Inflammatory macrophage (primary cell): ENCODE results near the gene CRYBB3.
"Not testable (repeated sequence)": the region's sequence is repeated elsewhere in the genome, so short reads cannot be mapped to it uniquely, and the experiment has no call there.

ENCODE experiments used
- DNase-seq, 2 donors: peaks; one replicate each; pipeline ENCODE4 v3.0.0-alpha.2; 2020 to 2022

The CRYBB3 gene

DNA sequence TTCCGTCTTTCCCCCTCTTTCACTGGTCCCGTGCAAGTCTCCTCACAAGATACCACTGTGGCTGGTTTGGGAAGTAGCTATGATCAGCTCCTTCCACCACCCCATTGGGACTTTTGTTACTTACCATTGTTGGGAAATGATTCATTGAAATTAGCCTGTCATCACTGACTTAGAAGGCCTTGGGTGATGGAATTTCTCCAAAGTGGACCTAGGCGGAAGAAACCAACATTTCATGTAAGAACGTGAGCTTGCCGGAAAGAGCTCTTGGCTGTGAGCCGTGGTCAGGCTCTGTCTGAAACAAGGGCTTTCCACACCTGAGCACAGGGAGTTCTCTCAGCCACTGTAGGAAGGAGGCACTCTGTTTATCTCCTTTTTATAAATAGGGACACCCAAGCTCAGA lies 23.5 kb upstream of the CRYBB3 start:
- DNase-seq = no peak

DNA sequence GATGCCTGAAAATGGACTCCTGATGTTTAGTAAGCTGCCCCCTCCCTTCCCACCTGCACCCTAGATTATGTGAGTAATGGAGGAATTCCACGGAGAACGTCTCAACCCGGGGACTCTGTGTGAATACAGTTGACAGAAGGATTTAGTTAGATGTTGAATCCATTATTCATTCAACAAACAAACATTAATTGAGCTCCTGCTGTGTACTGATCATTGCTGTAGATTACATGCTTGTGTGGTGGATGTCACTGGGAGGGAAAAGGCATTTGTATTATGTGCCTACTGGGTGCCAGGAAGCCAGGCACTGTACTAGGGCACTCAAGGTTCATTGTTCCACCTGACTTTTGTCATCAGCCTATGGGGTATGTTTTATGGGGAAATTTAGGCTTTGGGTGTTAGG lies 22.9 kb upstream of the CRYBB3 start:
- no peak for DNase-seq

DNA sequence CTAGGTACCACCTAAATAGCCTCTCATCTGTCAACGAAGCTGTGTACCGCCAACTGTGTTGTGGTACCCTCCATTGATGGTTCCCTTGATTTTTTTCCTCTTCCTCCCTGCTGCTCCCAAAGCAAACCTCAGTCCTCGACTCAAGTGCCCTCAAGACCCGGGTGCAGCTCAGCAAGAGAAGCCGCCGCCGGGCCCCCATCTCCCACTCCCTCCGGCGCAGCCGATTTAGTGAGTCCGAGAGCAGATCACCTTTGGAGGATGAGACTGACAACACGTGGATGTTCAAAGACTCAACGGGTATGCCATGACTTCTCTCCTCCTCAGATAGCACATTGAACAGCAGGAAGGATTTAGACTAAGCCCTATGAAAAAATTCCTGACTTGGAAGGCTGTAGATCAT lies 22.4 kb upstream of the CRYBB3 start:
- DNase-seq = no peak

DNA sequence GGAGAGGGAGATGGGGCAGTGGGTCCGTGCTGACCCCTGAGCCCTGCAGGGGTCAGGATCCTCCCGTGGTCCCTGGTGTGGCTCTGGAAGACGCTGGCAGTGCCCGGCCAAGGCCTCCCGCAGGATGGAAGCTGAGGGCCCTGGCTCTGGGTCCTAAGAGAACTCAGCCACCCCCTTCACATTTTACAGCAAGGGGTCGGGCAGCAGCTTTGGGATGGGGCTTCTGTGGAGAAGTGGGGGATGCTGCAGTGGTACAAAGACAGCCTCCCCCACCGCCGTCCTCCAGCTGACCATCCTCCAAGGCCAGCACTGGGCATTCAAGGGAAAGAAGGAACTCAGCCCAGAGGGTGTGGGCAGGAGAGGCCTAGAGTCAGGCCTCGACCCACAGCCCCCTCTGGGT lies 21.8 kb upstream of the CRYBB3 start:
- DNase-seq = peak in 1 of 2 donors; percentile 4

DNA sequence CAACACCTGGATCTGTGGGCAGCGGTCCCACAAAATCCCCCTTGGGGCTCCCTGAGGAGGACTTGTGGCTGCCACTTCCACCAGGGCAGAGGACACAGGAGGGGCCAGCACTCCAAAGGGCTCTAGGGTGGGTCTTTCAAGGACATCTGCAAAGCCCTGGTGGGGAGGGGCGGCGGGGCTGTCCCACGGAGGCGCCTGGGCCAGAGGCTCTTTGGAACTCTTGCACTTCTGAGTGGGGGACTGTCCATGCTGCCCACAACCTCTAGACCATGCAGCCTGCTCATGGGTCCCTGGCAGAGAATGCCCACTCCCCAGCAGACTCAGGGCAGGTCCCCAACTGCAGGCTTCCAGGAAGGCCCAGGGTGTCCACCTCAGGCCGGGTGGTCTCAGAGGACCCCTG lies 21.3 kb upstream of the CRYBB3 start:
- not testable (repeated sequence) for DNase-seq

DNA sequence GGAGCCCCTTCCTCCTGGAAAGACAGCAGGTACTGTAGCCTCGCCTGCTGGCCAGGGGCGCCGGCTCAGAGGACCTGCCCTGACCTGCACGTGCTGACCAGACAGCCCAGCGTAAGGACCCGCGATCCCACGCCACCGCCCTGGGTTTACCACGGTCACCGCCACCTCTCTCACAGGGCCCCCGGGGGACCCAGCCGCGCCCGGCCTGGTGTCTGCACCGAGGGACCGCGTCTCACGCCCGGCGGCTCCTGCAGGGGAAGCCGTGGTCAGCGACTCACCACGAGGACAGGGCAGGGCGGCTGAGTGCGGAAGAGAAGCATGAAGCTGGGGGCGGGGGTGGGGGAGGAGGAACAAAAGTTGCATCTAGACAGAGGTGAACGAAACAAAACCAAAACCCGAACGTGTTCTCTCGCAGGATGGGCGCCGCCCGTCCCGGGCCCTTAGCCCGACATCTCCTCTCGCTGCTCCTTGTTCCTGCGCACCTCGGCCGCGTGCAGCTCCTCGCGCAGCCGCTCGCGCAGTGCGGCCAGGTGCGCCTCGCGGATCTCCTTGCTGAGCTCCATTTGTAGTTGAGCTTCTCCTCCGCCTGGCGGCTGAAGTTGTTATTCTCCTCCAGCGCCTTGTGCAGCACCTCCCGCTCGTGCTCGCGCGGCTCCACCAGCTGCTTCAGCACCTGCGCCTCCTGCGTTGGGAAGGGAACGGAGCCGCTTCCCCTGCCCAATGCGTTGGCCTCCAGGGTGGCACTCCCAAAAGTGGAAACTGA lies 20.6 kb upstream of the CRYBB3 start:
- DNase-seq = not testable (repeated sequence)

DNA sequence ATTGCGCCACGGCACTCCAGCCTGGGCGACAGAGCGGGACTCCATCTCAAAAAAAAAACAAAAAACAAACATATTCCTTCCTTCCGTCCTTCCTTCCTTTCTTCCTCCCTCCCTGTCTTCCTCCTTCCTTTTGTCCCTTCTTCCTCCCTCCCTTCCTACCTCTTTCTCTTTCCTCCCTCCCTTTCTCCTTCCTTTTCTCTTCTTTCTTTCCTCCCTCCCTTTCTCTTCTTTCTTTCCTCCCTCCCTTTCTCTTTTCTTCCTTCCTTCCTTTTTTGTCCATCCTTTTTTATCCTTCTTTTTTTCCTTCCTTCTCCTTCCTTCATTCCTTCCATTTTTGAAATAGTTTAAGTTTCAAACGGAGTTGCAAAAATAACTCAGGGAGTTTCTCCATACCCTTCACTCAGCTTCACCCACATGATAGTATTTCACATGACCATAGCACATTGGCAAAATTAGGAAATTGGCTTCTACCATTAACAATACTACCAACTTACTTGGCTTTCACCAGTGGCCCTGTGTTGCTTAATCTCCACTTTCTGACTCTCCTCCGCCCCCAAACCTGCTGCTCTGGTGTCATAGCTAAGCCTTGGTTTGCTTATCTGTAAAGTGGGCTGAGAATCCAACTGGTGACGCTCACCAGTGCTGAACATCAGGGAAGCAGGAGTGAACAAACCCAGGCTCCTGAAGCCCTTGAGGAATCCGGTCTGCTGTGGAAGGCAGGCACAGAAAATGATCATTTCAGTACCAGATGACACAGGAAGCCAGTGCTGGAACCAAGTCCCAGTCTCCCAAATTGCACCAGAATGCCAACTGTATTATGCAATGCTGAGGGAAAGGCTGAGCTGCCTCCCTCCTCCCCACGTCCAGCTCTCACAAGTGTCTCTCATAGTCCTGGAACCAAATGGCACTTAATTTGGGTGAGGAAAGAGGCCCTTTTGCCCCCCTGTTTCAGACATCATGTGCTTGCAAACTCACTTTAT lies 17.2 kb upstream of the CRYBB3 start:
- peak; percentile 38 to 57 for DNase-seq

DNA sequence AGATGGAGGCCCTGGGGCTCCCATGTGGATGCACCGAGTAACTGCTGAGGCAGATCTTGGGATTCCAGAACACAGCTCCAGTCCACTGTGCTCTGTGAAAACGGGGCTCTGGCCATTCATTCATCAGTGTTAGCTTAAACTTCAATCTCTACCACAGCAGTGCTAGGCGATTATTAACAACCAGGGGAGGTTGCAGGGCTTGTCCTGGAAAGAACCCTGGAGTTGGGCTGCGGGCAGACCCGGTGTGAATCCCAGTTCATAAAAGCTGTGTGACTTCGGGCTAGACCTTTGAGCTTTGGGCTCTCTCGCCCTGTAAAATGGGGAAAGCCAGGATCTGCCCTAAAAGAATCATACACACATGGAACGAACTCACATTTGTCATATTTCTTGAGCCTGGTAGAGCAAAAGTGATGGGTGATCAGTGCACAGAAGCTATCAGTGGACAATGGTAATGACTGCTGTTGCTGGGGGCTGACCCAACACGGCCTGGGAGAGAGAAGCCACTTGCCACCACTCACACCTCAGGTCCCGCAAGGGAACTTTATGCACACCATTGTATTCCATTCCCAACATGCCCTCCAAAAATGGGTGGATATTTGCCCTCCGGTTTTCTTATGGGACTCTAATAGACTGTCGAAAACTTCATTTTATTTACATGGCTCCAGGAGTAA lies 15.6 kb upstream of the CRYBB3 start:
- no peak for DNase-seq

DNA sequence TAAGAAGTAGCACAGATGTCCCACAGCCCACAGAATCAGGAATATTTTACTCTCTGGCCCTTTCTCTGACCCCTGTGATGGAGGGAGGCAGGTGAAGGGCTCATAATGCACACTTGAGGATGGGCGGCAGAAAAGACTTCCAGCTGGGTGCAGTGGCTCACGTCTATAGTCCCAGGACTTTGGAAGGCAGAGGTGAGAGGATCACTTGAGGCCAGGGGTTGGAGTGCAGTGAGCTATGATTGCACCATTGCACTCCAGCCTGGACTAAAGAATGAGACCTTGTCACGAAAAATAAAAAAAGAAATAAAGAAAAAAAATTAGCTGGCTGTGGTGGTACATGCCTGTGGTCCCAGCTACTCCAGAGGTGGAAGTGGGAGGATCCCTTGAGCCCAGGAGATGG lies 13.5 kb upstream of the CRYBB3 start:
- no peak for DNase-seq

DNA sequence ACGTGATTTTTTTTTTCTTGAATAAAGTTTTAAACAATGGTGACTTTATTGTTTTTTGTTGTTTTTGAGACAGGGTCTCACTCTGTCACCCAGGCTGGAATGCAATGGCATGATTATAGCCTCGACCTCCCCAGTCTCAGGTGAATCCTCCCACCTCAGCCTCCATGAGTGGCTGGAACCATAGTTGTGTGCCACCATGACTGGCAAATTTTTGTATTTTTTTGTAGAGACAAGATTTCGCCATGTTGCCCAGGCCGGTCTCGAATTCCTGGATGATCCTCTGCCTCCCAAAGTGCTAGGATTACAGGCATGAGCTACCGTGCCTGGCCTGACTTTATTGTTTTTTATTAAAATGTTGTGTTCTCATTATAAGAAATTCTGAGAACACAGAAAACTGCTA lies 12.2 kb upstream of the CRYBB3 start:
- DNase-seq = no peak

DNA sequence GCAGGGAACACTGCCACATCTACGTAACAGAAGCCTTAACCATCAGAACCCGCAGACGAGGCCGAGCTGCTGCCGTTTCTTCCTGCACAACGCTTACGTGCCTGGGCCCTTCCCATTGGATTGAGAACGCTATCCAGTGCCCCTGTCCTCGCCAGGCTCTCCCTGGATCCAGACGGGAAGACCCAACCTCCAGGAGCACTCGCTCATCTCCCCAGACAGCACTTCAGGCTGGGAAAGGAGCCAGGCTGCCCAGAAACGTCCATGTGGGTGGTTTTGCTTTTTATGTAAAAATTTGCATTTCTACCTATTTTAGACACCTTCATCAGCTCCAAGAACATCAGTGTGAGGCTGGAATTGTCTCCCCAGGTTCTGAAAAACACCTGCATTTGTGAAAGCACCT lies 7.3 kb upstream of the CRYBB3 start:
- no peak for DNase-seq

DNA sequence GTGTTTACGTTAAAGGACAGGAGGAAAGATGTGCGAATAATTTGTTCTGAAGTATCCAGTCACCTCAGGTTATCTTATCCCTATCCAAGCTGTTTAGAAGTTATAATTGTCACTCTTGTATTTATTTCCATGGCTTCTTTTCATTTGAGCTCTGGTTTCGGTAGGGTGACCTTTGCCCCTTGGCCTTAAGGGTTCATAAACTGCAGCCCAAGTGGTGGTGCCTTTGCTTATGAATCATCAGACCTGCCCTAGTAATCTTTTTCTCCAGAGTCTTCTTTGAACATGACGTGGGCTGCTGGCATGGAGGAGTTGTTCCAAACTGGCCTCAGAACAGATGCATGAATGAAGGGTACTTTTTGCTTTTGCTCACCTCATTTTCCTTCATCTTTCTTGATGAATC lies 6.5 kb upstream of the CRYBB3 start:
- DNase-seq = no peak

DNA sequence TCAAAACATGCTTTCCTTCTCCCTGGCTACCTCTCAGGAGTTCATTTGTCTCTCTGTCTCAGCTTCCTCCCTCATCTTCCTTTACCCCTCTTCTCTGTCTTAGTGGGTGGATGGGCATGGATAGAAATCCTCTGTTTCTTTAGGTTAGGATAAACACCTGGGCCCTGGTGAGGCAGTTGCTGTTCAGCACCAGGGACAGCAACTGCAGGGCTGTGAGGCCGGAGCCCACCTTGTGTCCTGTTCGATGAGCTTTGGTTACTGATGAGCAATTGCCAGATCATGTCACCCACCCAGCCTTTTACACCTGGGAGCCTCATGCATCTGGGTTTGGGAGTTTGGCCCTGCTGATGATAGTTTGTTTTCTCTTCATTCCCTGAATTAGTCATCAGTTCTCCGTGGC lies 6.1 kb upstream of the CRYBB3 start:
- no peak for DNase-seq

DNA sequence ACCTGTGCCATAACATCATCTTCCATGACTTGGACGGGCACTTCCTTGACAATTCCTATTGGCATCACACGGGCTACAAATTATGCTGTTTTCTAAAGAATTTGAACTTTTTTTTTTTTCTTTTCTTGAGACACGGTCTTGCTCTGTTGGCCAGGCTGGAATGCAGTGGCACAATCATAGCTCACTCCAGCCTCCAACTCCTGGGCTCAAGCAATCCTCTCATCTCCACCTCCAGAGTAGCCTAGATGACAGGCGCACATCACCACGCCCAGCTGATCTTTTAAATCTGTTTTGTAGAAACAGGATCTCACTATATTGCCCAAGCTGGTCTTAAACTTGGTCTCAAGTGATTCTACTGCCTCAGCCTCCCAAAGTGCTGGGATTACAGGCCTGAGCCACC lies 3.3 kb upstream of the CRYBB3 start:
- DNase-seq = no peak

DNA sequence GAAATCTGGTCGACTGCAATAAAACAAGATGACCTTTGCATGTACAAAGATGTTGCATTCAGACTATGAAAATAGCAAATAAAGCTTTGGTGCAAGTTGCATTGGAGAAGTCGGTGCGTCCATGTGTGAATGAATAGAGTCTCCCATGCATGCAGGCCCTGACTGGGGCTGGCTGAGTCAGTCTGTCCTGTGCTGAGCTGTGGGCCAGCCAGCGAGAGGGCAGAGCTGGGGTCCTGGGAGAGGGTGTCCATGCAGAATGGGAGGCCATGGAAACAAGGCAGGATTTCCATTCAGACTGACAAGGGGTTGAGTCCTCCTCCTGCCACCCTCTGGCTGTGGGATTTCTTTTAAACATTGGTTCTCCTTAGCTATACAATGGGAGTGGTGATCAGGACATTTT lies 2.3 kb upstream of the CRYBB3 start:
- no peak for DNase-seq

DNA sequence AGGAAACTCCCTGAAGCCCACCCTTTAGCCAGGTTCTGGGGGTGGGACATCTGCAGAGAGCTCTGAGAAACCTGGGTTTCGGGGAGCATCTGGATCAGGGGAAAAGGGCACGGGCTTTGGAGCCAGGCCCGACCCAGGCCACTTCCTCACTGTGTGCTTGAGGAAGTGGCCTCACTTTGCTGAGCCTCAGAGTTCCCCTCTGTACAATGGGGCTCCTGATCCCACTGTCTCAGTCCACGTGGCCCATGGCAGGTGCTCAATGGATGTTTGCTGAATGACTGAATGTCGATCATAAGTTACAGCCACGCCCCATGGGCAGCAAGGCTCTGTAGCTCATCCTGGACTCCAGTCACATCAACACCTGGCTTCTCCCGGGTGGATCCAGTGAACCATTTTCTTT lies 1.3 kb downstream of the CRYBB3 start:
- no peak for DNase-seq

DNA sequence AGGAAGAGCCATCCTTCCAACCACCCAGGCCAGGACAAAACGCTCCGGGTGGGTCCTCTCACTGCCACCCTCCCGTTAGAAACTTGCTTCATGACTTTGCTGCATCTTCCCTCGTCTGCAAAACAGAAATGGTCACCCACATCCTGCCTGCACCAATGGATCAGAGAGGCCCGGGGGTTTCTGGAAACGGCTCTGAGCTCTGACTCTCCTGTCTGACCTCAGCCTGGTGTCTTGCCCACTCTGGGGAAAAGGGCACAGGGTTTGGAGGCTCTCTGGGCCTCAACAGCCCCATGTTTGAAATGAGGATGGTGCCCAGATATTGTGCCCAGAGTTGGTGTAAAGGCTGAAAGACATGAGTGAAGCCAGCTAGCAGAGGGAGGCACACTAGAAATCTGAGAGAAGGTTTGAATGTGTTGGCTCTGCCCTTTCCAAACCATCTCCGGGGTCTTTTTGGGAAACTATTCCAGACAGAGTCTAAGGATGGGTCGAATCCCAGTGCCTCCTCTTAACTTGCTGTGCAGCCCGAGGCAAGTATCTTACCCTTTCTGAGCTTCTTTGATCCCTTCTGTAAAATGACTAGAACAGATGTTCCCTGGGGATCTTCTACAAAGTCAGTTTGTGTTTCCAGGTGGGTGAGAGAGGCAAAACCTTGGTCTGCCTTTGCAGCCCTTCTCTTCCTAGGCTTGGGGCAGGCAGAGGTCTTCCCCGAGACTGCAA lies 2.1 kb downstream of the CRYBB3 start:
- DNase-seq = no peak

DNA sequence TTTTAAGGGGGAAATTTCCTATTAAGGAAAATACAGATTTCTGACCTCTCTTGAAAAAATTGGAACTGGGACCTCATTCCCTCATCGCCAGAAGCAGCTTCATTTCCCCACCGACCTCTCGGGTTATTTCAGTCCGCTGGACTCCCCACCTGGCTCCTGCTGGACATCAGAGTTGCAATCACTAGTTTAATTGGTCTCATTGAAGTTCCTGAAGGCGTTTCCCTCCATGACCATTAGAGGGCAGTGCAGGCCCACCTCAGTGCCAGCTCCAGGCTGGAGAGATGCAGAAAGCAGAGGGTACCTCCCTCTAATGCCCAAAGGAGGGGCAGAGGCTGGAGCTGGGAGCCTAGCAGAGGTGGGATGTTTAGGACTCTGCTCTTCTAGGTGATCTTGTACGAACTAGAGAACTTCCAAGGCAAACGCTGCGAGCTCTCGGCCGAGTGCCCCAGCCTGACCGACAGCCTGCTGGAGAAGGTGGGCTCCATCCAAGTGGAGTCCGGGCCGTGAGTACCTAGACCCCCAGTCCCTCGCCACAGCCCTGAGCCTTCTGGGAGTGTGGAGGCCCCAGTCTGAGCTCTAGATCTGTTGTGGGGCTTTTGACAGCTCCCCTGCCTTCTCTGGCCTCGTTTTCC lies 2.7 kb downstream of the CRYBB3 start:
- DNase-seq = peak; percentile 55 to 61

DNA sequence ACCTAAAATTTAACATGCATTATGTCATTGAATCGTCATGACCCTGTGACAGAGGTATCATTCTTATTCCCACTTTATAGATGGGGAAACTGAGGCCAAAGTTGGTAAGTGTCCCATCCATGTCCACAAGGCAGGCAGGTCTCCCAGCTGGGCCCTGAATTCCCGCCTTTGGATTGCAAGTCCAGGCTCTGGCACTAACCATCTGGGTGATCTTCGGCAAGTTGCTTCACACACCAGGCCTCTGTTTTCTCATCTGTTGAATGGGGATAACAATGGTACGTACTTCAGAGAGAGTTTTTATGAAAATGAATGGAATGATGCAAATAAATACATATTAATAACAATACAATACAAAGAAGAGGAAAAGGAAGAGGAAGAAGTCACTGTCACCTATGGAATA lies 3.4 kb downstream of the CRYBB3 start:
- DNase-seq = no peak

DNA sequence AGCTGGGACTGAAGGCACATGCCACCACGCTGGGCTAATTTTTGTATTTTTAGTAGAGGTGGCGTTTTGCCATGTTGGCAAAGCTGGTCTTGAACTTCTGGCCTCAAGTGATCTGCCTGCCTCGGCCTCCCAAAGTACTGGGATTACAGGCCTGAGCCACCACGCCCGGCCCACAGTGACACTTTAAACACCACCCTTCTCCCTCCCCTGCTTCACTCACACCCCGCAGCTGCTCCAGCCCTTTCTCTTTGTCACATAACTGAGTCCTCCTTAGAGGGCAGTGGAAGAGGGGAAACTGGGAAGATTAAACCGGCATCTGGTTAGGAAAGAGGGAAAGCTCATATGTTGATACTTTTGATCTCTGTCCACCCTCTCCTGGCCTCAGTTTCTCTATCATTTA lies 4.9 kb downstream of the CRYBB3 start:
- DNase-seq = not testable (repeated sequence)

DNA sequence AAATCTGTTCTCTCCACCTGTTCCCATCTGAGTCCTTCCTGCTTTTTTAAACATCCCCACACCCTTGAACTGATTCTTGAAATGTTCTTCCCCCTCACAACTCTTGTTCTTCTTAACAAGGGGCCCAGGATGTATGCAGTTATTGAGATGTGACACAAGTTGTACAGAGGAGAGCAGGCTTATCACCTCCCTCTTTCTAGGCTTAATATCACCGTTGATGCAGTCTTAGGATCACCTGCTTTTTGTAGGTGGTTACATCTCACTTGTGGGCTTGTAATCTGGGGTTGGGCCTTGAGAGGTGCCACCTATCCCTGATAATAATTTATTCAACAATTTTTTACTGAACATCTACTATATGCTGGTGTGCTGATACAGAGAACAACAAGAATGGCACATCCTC lies 6.2 kb downstream of the CRYBB3 start:
- DNase-seq = no peak

DNA sequence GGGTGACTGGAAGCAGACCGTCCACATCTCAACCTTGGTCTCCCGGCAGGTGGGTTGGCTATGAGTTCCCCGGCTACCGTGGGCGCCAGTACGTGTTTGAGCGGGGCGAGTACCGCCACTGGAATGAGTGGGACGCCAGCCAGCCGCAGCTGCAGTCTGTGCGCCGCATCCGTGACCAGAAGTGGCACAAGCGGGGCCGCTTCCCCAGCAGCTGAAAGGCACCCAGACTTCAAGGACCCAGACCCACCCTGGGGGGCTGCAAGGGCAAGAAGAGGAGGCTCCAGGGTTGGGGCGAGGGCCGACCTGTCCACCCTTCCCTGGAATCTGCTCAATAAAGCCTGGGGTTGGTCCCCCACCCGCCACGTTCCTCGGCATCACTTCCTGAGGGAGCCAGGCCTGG lies 7.3 kb downstream of the CRYBB3 start:
- DNase-seq = no peak
